Thoracic aorta (tissue), 2 donors: ENCODE measurements around the gene FREM2. TPM values are rescaled to one million over a fixed set of nuclear protein-coding genes. Genes with fewer than 3 reads are reported as not detected.

Source experiments
- ATAC-seq: fragments of 150-250 bp; one replicate; pipeline ENCODE4 v1.8.0; 2017; ENCODE audit warnings: low read depth; ENCODE audit not compliant: insufficient number of reproducible peaks, low FRiP score
- DNase-seq: peaks from one replicate; pipeline ENCODE4 v3.0.0-alpha.2; 2020; ENCODE audit warnings: low spot score
- H3K27ac ChIP-seq, 2 donors: fragments of 200-600 bp; sonication (generic); 1 replicate in 1 of 2; 2 replicates in 1 of 2; pipeline ENCODE4 v1.5.1; 2016; ENCODE audit warnings: mild to moderate bottlenecking in 2 of 2, moderate library complexity in 2 of 2
- H3K27me3 ChIP-seq: fragments of 200-600 bp; sonication (generic); replicated peaks from 2 replicates; pipeline ENCODE4 v1.6.0; 2016; ENCODE audit warnings: mild to moderate bottlenecking; ENCODE audit not compliant: insufficient read depth
- H3K36me3 ChIP-seq: fragments of 200-600 bp; sonication (generic); one replicate; pipeline ENCODE4 v1.5.1; 2016
- H3K4me1 ChIP-seq, 2 donors: fragments of 200-600 bp; sonication (generic); 1 replicate in 1 of 2; 2 replicates in 1 of 2; pipeline versions ENCODE4 v1.5.1 to v1.6.0; 2016; ENCODE audit warnings: low read depth in 2 of 2, mild to moderate bottlenecking in 1 of 2; ENCODE audit not compliant: control insufficient read depth in 1 of 2
- H3K4me3 ChIP-seq: fragments of 200-600 bp; sonication (generic); 2 replicates; pipeline ENCODE4 v1.5.1; 2016; ENCODE audit warnings: mild to moderate bottlenecking
- H3K9me3 ChIP-seq: fragments of 200-600 bp; sonication (generic); 2 replicates; pipeline ENCODE4 v1.5.1; 2016
- CTCF ChIP-seq: fragments of 200-600 bp; sonication (generic); IDR thresholded peaks from one replicate; pipeline ENCODE4 v1.5.1; 2019; ENCODE audit warnings: antibody characterized with exemption
- total RNA-seq, 2 donors: library from RNA; depleted of rRNA; stranded (reverse); fragments of >200 nt; gene quantifications; one replicate each; pipeline versions ENCODE4 v1.1.0 to v1.2.3, GENCODE V29; 2016

FREM2 gene
- total RNA-seq, 2 donors from 2014 or later = 0.14 TPM; not detected in 1

DNA sequence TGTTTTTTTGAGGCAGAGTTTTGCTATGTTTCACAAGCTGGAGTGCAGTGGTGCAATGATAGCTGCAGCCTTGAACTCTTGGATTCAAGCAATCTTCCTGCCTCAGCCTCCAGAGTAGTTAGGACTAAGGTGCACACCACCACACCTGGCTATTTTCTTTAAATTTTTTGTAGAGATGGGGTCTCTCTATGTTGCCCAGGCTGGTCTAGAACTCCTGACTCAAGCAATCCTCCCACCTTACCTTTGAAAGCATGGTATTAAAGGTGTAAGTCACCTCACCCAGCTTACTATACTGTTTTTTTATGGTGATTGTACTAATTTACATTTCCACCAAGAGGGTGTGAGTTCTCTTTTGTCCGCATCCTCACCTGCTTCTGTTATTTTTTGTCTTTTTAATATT is 110.0 kb downstream of the FREM2 start:
- ATAC-seq (no peak), DNase-seq (no peak)
- H3K27ac ChIP-seq = no peak overlapping the region
- TF ChIP-seq CTCF = no peak
- H3K4me1 ChIP-seq = no peaks in the 10 kb centered on the region
- H3K27me3 ChIP-seq = no peaks in the 10 kb centered on the region
- no peaks in the 10 kb centered on the region for H3K36me3 ChIP-seq
- no peak overlapping the region for H3K4me3 ChIP-seq
- no peaks in the 10 kb centered on the region for H3K9me3 ChIP-seq

- H3K4me1 ChIP-seq = no peaks in the 10 kb centered on the region
- H3K27ac ChIP-seq = no peak overlapping the region
- no peaks in the 10 kb centered on the region for H3K36me3 ChIP-seq
- H3K27me3 ChIP-seq = no peaks in the 10 kb centered on the region
- TF ChIP-seq CTCF = no peak
- no peak for ATAC-seq
- H3K9me3 ChIP-seq = no peaks in the 10 kb centered on the region
- no peak overlapping the region for H3K4me3 ChIP-seq
- DNase-seq = no peak
These were observed 116.7 kb downstream of the FREM2 start for GRCh38 chr13:38803531-38803930.

DNA sequence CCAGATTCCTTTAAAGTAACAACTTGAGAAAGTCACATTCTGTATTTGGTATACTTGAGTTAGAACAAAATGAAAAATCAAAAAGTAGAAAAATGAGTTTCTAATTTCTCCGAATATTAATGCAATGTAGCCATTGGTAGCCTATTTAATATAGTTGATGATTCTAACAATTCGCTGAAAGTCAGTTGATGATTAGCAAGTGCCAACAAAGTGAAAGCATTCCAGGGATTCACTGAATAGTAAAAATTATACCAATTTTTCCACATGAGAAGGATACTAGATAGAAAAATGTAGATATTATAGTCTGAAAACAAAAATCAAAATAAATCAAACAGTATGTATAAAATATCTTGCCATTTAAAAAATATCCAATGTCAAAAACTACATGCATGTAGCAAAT is 117.2 kb downstream of the FREM2 start:
- no peak overlapping the region for H3K27ac ChIP-seq
- no peaks in the 10 kb centered on the region for H3K36me3 ChIP-seq
- H3K27me3 ChIP-seq = no peaks in the 10 kb centered on the region
- no peak for TF ChIP-seq CTCF
- no peak for ATAC-seq
- peaks cover 3% of the 10 kb centered on the region for H3K9me3 ChIP-seq
- no peak overlapping the region for H3K4me3 ChIP-seq
- DNase-seq = no peak
- H3K4me1 ChIP-seq = no peaks in the 10 kb centered on the region

GRCh38 chr13:38804536-38804935 is 117.7 kb downstream of the FREM2 start:
- no peak for TF ChIP-seq CTCF
- Histone ChIP-seq H3K27me3 (no peaks in the 10 kb centered on the region), H3K9me3 (peaks cover 5% of the 10 kb centered on the region), H3K4me3 (no peak overlapping the region), H3K27ac (no peak overlapping the region), H3K4me1 (no peaks in the 10 kb centered on the region), H3K36me3 (no peaks in the 10 kb centered on the region)
- DNase-seq (no peak), ATAC-seq (no peak)

DNA sequence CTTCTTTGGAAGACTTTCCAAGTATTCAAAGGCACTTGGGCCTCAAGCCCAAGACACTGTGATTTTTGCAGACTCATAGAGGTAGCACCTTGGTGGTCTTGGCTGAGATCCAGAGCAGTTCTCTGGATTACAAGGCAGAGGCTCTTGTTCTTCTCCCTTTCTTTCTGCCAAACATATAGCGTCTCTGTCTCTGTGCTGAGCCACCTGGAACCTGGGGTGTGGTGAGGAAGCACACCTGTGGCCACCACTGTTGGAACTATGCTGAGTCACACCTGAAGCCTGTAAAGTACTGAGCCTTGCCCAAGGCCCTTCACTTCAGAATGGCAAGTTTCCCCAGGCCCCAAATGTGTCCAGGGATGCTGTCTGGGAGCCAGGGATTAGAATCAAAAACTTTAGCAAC is 127.5 kb downstream of the FREM2 start:
- ATAC-seq (no peak), DNase-seq (no peak)
- TF ChIP-seq CTCF = no peak
- H3K27ac ChIP-seq = no peak overlapping the region
- H3K27me3 ChIP-seq = no peaks in the 10 kb centered on the region
- H3K9me3 ChIP-seq = peaks cover 7% of the 10 kb centered on the region
- no peaks in the 10 kb centered on the region for H3K36me3 ChIP-seq
- no peak overlapping the region for H3K4me3 ChIP-seq
- no peaks in the 10 kb centered on the region for H3K4me1 ChIP-seq
